ENCODE results near the gene GHITM.

Gene GHITM

GRCh38 chr10:84201682-84202081 lies 62.4 kb downstream of the GHITM start:
- DNase-seq, result no peak

GRCh38 chr10:84202349-84202748 lies 63.0 kb downstream of the GHITM start:
- no peak for DNase-seq
